ENCODE data around the gene PTPN11. TPM values are rescaled to one million over a fixed set of nuclear protein-coding genes. Genes with fewer than 3 reads are reported as not detected.
"Not testable (repeated sequence)": the region's sequence is repeated elsewhere in the genome, so short reads cannot be mapped to it uniquely, and the experiment has no call there.

Gene PTPN11
- total RNA-seq, 1 donor from 2014 or later, result 77.3 TPM

GRCh38 chr12:112443916-112444315, 25.2 kb downstream of the PTPN11 start:
- no peak for DNase-seq (ENCODE audit: low spot score, unreplicated experiment)
- H3K9me3 Mint-ChIP-seq (ENCODE audit: low read depth), result no peaks in the 10 kb centered on the region
- no peak overlapping the region for H3K4me3 Mint-ChIP-seq (ENCODE audit: low read depth)
- H3K36me3 Mint-ChIP-seq (ENCODE audit: insufficient read depth), result peaks cover 3% of the 10 kb centered on the region
- H3K4me1 Mint-ChIP-seq (ENCODE audit: low read depth), result no peaks in the 10 kb centered on the region
- H3K27ac Mint-ChIP-seq, result no peak overlapping the region
- no peak for TF ChIP-seq CTCF (IDR thresholded peaks at IDR 0.05; ENCODE audit: unreplicated experiment)
- H3K27me3 Mint-ChIP-seq, result no peaks in the 10 kb centered on the region

- H3K36me3 Mint-ChIP-seq (ENCODE audit: insufficient read depth), result peaks cover 3% of the 10 kb centered on the region
- no peak overlapping the region for H3K27ac Mint-ChIP-seq
- no peaks in the 10 kb centered on the region for H3K27me3 Mint-ChIP-seq
- no peaks in the 10 kb centered on the region for H3K4me1 Mint-ChIP-seq (ENCODE audit: low read depth)
- DNase-seq (ENCODE audit: low spot score, unreplicated experiment), result no peak
- no peak overlapping the region for H3K4me3 Mint-ChIP-seq (ENCODE audit: low read depth)
- H3K9me3 Mint-ChIP-seq (ENCODE audit: low read depth), result no peaks in the 10 kb centered on the region
- TF ChIP-seq CTCF (IDR thresholded peaks at IDR 0.05; ENCODE audit: unreplicated experiment), result no peak
These were observed 27.4 kb downstream of the PTPN11 start for GRCh38 chr12:112446008-112446725.

GRCh38 chr12:112447106-112447505, 28.4 kb downstream of the PTPN11 start:
- Mint-ChIP-seq H3K4me1 (ENCODE audit: low read depth) (no peaks in the 10 kb centered on the region), H3K9me3 (ENCODE audit: low read depth) (no peaks in the 10 kb centered on the region), H3K4me3 (ENCODE audit: low read depth) (no peak overlapping the region), H3K27me3 (no peaks in the 10 kb centered on the region), H3K27ac (no peak overlapping the region), H3K36me3 (ENCODE audit: insufficient read depth) (peaks cover 3% of the 10 kb centered on the region)
- DNase-seq (ENCODE audit: low spot score, unreplicated experiment), result no peak
- no peak for TF ChIP-seq CTCF (IDR thresholded peaks at IDR 0.05; ENCODE audit: unreplicated experiment)

GRCh38 chr12:112448165-112448564, 29.4 kb downstream of the PTPN11 start:
- H3K27me3 Mint-ChIP-seq; H3K9me3 Mint-ChIP-seq (ENCODE audit: low read depth); H3K4me3 Mint-ChIP-seq (ENCODE audit: low read depth); H3K36me3 Mint-ChIP-seq (ENCODE audit: insufficient read depth); DNase-seq (ENCODE audit: low spot score, unreplicated experiment); H3K4me1 Mint-ChIP-seq (ENCODE audit: low read depth); H3K27ac Mint-ChIP-seq: not testable (repeated sequence)

GRCh38 chr12:112450725-112451124, 32.0 kb downstream of the PTPN11 start:
- H3K27me3 Mint-ChIP-seq, result no peaks in the 10 kb centered on the region
- H3K4me1 Mint-ChIP-seq (ENCODE audit: low read depth), result no peaks in the 10 kb centered on the region
- H3K36me3 Mint-ChIP-seq (ENCODE audit: insufficient read depth), result peaks cover 8% of the 10 kb centered on the region

More at GRCh38 chr12:112450725-112451124, 32.0 kb downstream of the PTPN11 start:
- no peak for DNase-seq (ENCODE audit: low spot score, unreplicated experiment)
- Mint-ChIP-seq H3K27ac (no peak overlapping the region), H3K4me3 (ENCODE audit: low read depth) (no peak overlapping the region), H3K9me3 (ENCODE audit: low read depth) (no peaks in the 10 kb centered on the region)
- TF ChIP-seq CTCF (IDR thresholded peaks at IDR 0.05; ENCODE audit: unreplicated experiment), result no peak
